Measurements from ENCODE around the gene CCSER1. TPM values are rescaled to one million over a fixed set of nuclear protein-coding genes. Genes with fewer than 3 reads are reported as not detected.

CCSER1 gene
- total and polyA plus RNA-seq, 4 donors = 0.61 to 23.0 (median 3.8) TPM

DNA sequence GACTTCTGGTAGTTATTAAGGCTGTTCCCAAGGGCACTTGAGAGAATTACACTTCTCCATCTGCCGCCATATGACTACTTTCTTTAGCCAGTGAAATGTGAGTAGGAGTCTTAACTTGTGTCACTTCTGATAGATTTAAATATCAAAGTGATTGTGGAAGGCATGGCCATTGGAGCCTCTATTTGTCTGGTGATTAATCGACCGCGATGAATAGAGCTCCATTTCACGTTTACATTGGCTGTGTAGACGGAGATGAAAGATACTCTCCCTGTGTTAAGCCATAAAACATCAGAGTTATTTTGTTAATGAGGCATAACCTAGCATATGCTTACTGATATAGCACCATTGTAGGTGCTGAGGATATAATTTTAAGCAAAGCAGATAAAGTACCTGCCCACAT, 852.4 kb downstream of the CCSER1 start:
- no peak for DNase-seq
- no peaks in the 10 kb centered on the region for H3K9me3 ChIP-seq (ENCODE audit: control insufficient read depth in 4 of 4, insufficient read depth in 3 of 4, low read length in 3 of 4)
- no peak overlapping the region for H3K9ac ChIP-seq (ENCODE audit: insufficient read depth in 1 of 2, low read length in 2 of 2)
- TF ChIP-seq, protein P1, sequence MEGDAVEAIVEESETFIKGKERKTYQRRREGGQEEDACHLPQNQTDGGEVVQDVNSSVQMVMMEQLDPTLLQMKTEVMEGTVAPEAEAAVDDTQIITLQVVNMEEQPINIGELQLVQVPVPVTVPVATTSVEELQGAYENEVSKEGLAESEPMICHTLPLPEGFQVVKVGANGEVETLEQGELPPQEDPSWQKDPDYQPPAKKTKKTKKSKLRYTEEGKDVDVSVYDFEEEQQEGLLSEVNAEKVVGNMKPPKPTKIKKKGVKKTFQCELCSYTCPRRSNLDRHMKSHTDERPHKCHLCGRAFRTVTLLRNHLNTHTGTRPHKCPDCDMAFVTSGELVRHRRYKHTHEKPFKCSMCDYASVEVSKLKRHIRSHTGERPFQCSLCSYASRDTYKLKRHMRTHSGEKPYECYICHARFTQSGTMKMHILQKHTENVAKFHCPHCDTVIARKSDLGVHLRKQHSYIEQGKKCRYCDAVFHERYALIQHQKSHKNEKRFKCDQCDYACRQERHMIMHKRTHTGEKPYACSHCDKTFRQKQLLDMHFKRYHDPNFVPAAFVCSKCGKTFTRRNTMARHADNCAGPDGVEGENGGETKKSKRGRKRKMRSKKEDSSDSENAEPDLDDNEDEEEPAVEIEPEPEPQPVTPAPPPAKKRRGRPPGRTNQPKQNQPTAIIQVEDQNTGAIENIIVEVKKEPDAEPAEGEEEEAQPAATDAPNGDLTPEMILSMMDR (IDR thresholded peaks at IDR 0.05; ENCODE audit: control extremely low read depth, extremely low read depth) = no peak
- ATAC-seq (ENCODE audit: insufficient read depth, low FRiP score) = no peak
- no peak overlapping the region for H3K4me3 ChIP-seq
- H3K27me3 ChIP-seq (ENCODE audit: control insufficient read depth in 3 of 3, insufficient read depth in 3 of 3, low read length in 2 of 3) = no peaks in the 10 kb centered on the region
- no peaks in the 10 kb centered on the region for H3K36me3 ChIP-seq (ENCODE audit: control insufficient read depth in 4 of 4, insufficient read depth in 4 of 4, low read length in 4 of 4)
- no peak overlapping the region for H3K27ac ChIP-seq (ENCODE audit: low read depth in 1 of 2, low read length in 1 of 2)
- peaks cover 0 to 2% (median 0%) of the 10 kb centered on the region in 5 donors for H3K4me1 ChIP-seq (ENCODE audit: control insufficient read depth in 5 of 5, insufficient read depth in 5 of 5, low read length in 5 of 5)
- 93 to 94% methylated on average over 6 of the region's 6 CpGs for WGBS, 2 donors

DNA sequence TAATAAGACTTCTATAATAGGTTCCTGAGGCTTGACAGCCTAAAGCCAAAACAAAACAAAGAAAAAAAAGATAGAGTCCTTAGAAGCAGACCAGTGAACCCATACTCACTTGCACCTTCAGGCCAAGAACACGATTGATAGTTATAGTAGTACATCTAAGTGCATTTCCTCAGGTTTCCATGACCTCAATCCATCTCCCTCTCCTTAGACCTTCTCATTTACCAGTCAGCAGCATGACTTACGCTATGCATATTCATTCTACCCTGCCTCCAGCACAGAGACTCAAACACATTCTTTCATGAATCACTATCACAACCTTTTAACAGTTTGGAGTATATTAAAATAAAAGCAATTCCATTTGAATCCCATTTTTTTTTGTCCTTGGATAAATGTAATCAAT, 855.6 kb downstream of the CCSER1 start:
- TF ChIP-seq, protein P1 (IDR thresholded peaks at IDR 0.05; ENCODE audit: control extremely low read depth, extremely low read depth) = no peak
- no peak for DNase-seq
- H3K36me3 ChIP-seq (ENCODE audit: control insufficient read depth in 4 of 4, insufficient read depth in 4 of 4, low read length in 4 of 4) = no peaks in the 10 kb centered on the region
- H3K27ac ChIP-seq (ENCODE audit: low read depth in 1 of 2, low read length in 1 of 2) = no peak overlapping the region
- no peak for ATAC-seq (ENCODE audit: insufficient read depth, low FRiP score)
- no peak overlapping the region for H3K4me3 ChIP-seq
- WGBS, 2 donors = 85 to 91% methylated on average over 2 of the region's 2 CpGs
- H3K9me3 ChIP-seq (ENCODE audit: control insufficient read depth in 4 of 4, insufficient read depth in 3 of 4, low read length in 3 of 4) = no peaks in the 10 kb centered on the region
- H3K4me1 ChIP-seq (ENCODE audit: control insufficient read depth in 5 of 5, insufficient read depth in 5 of 5, low read length in 5 of 5) = peaks cover 0 to 2% (median 0%) of the 10 kb centered on the region in 5 donors
- no peak overlapping the region for H3K9ac ChIP-seq (ENCODE audit: insufficient read depth in 1 of 2, low read length in 2 of 2)
- no peaks in the 10 kb centered on the region for H3K27me3 ChIP-seq (ENCODE audit: control insufficient read depth in 3 of 3, insufficient read depth in 3 of 3, low read length in 2 of 3)

DNA sequence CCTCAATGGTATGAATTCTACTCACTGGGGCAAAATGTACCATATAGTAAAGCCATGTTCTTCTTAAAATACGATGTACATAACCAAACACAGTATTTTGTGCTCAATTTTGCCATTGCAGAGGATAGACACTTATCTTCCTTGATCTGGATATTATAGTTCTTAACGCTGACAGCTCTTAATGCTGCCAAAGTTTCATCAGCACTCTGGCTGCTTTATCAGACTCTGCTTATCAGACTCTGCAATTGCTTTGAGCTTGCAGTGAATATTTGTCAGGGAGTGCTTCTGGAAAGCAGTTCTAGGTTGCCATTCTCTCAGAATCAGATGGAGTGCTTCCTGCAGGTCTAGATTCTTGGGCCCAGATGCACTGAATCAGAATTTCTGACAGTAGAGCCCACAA, 863.1 kb downstream of the CCSER1 start:
- no peak for ATAC-seq (ENCODE audit: insufficient read depth, low FRiP score)
- Histone ChIP-seq H3K27ac (ENCODE audit: low read depth in 1 of 2, low read length in 1 of 2) (no peak overlapping the region), H3K9ac (ENCODE audit: insufficient read depth in 1 of 2, low read length in 2 of 2) (no peak overlapping the region), H3K9me3 (ENCODE audit: control insufficient read depth in 4 of 4, insufficient read depth in 3 of 4, low read length in 3 of 4) (no peaks in the 10 kb centered on the region), H3K36me3 (ENCODE audit: control insufficient read depth in 4 of 4, insufficient read depth in 4 of 4, low read length in 4 of 4) (no peaks in the 10 kb centered on the region), H3K27me3 (ENCODE audit: control insufficient read depth in 3 of 3, insufficient read depth in 3 of 3, low read length in 2 of 3) (no peaks in the 10 kb centered on the region), H3K4me3 (no peak overlapping the region), H3K4me1 (ENCODE audit: control insufficient read depth in 5 of 5, insufficient read depth in 5 of 5, low read length in 5 of 5) (peaks cover 0 to 4% (median 0%) of the 10 kb centered on the region in 5 donors)
- peak in 2 of 3 donors; percentile 16 to 32 for DNase-seq
- 55 to 73% methylated on average over 2 of the region's 2 CpGs for WGBS, 2 donors
- TF ChIP-seq, protein P1 (IDR thresholded peaks at IDR 0.05; ENCODE audit: control extremely low read depth, extremely low read depth) = no peak

DNA sequence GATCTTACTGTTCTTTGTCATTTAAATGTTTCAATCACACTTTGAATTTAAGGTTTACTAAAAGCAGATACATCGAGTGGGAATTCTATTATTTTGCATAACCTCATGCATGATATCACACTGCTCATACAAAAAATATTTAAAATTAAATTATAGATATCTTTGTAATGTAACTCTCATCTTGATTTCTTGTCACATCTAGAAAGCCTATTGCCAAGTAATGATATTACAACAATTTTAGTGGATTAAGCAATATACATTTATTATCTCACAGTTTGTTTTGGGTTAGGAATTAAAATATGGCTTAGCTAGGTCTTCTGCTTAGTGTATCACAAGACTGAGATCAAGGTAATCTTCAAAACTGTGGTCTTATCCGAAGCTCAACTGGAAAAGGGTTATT, 865.0 kb downstream of the CCSER1 start:
- H3K9me3 ChIP-seq (ENCODE audit: control insufficient read depth in 4 of 4, insufficient read depth in 3 of 4, low read length in 3 of 4) = no peaks in the 10 kb centered on the region
- no peaks in the 10 kb centered on the region for H3K36me3 ChIP-seq (ENCODE audit: control insufficient read depth in 4 of 4, insufficient read depth in 4 of 4, low read length in 4 of 4)
- H3K27ac ChIP-seq (ENCODE audit: low read depth in 1 of 2, low read length in 1 of 2) = no peak overlapping the region
- 85 to 88% methylated on average over 2 of the region's 2 CpGs for WGBS, 2 donors
- H3K4me3 ChIP-seq = no peak overlapping the region
- H3K9ac ChIP-seq (ENCODE audit: insufficient read depth in 1 of 2, low read length in 2 of 2) = no peak overlapping the region
- peaks cover 0 to 4% (median 0%) of the 10 kb centered on the region in 5 donors for H3K4me1 ChIP-seq (ENCODE audit: control insufficient read depth in 5 of 5, insufficient read depth in 5 of 5, low read length in 5 of 5)
- ATAC-seq (ENCODE audit: insufficient read depth, low FRiP score) (no peak), DNase-seq (no peak)
- TF ChIP-seq, protein P1 (IDR thresholded peaks at IDR 0.05; ENCODE audit: control extremely low read depth, extremely low read depth) = no peak
- H3K27me3 ChIP-seq (ENCODE audit: control insufficient read depth in 3 of 3, insufficient read depth in 3 of 3, low read length in 2 of 3) = no peaks in the 10 kb centered on the region
